Measurements from ENCODE around the gene CKLF. TPM values are rescaled to one million over a fixed set of nuclear protein-coding genes. Genes with fewer than 3 reads are reported as not detected.

The CKLF gene, protein sequence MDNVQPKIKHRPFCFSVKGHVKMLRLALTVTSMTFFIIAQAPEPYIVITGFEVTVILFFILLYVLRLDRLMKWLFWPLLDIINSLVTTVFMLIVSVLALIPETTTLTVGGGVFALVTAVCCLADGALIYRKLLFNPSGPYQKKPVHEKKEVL
- 28.9 and 30.4 TPM in 2 replicates for total RNA-seq
- 34.3 TPM for total RNA-seq (2013)
- 43.9 and 53.6 TPM in 2 replicates for polyA plus RNA-seq
- polyA minus RNA-seq = 18.6 and 19.0 TPM in 2 replicates

DNA sequence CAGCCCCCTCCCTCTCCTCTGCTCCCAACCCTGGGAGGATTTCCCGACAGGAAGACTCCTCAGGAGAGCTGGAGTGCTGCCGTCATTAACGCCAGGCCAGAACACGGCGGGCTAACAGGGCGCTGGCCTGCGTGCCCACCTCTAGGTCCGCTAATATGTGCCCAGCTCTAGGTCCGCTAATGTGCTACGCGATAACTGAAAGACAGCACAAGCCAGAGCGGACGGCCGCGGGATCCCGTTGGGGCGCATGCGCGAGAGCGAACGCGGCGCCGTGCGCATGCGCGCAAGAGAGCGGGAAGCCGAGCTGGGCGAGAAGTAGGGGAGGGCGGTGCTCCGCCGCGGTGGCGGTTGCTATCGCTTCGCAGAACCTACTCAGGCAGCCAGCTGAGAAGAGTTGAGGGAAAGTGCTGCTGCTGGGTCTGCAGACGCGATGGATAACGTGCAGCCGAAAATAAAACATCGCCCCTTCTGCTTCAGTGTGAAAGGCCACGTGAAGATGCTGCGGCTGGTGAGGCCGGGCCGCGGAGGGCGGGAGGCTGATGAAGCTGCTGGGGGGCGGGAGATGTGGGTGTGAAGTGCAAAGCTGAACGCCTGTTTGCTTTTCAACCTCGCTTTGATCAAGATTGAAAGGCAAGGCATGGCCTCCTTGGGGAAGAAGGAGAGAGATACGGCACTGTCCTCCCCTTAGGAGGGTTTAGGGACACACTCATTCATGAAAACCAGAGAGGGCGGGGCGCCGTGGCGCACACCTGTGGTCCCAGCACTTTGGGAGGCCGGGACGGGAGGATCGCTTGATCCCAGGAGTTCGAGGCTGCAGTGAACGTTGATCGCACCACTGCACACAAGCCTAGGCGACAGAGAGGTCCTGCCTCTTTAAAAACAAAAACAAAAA, at the start of gene CKLF:
Gene CKLF, plus strand, starts transcription at position 291 of the 892 bp plus-strand sequence. Its CDS starts 140 bp downstream, at position 431.
- CTCF ChIA-PET = interaction anchor here (0.6 to 6.6 kb wide), 22 partner anchors 9 to 278 kb away, joined by 3 to 46 read pairs (median 6); partner anchors contain the start of genes CMTM2 and NAE1
- H3K4me1 ChIP-seq (ENCODE audit: control insufficient read depth in 2 of 2, insufficient read depth in 2 of 2, low read length in 2 of 2) = peaks cover 52 to 60% of the 10 kb centered on the region in 2 donors
- 2% methylated on average over 62 of the region's 63 CpGs for WGBS (ENCODE audit: insufficient coverage)
- peaks cover 79% of the 10 kb centered on the region for H3K4me1 Mint-ChIP-seq
- peak within 1 kb of the TSS; percentile 83 for H3K4me2 ChIP-seq (replicated peaks; ENCODE audit: low read depth, low read length, poor library complexity, severe bottlenecking)
- peak within 1 kb of the TSS; percentile 71 to 75 for H3K27ac ChIP-seq (ENCODE audit: low read length in 2 of 2)
- no peaks in the 10 kb centered on the region for H3K27me3 Mint-ChIP-seq
- H3K4me3 ChIP-seq (ENCODE audit: control extremely low read depth in 1 of 5, extremely low read depth in 1 of 5, insufficient read depth in 1 of 5, low read depth in 2 of 5, low read length in 4 of 5) = peak within 1 kb of the TSS; percentile 60 to 92 (median 71)
- H3K9ac ChIP-seq (ENCODE audit: low read length) = peak within 1 kb of the TSS; percentile 74
- peak within 1 kb of the TSS; percentile 95 for H3K4me3 Mint-ChIP-seq
- peak within 1 kb of the TSS; percentile 89 for H2AFZ ChIP-seq (ENCODE audit: insufficient read depth, low read depth, low read length, poor library complexity, severe bottlenecking)
- ATAC-seq (ENCODE audit: low read depth) = peak; percentile 66
- peaks cover 8% of the 10 kb centered on the region for H4K20me1 ChIP-seq (ENCODE audit: control insufficient read depth, insufficient read depth, low read length, poor library complexity, severe bottlenecking)
- H3K79me2 ChIP-seq (ENCODE audit: control insufficient read depth, insufficient read depth, low read length) = peaks cover 43% of the 10 kb centered on the region
- DNase-seq = peak; percentile 95
- peaks cover 1 to 3% of the 10 kb centered on the region in 2 experiments for H3K36me3 ChIP-seq (replicated peaks in 1 of 2; ENCODE audit: control extremely low read depth in 1 of 2, control insufficient read depth in 1 of 2, extremely low read depth in 1 of 2, insufficient read depth in 2 of 2, low read length in 1 of 2)
- TF ChIP-seq, protein P1, sequence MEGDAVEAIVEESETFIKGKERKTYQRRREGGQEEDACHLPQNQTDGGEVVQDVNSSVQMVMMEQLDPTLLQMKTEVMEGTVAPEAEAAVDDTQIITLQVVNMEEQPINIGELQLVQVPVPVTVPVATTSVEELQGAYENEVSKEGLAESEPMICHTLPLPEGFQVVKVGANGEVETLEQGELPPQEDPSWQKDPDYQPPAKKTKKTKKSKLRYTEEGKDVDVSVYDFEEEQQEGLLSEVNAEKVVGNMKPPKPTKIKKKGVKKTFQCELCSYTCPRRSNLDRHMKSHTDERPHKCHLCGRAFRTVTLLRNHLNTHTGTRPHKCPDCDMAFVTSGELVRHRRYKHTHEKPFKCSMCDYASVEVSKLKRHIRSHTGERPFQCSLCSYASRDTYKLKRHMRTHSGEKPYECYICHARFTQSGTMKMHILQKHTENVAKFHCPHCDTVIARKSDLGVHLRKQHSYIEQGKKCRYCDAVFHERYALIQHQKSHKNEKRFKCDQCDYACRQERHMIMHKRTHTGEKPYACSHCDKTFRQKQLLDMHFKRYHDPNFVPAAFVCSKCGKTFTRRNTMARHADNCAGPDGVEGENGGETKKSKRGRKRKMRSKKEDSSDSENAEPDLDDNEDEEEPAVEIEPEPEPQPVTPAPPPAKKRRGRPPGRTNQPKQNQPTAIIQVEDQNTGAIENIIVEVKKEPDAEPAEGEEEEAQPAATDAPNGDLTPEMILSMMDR (IDR thresholded peaks at IDR 0.05) = no peak
- no peak for TF ChIP-seq EZH2 (IDR thresholded peaks at IDR 0.05; ENCODE audit: borderline replicate concordance, insufficient read depth, low read depth, low read length, poor library complexity, severe bottlenecking)
- peak within 1 kb of the TSS; percentile 98 for H3K27ac Mint-ChIP-seq
- H3K9me3 ChIP-seq (ENCODE audit: control extremely low read depth in 1 of 3, control insufficient read depth in 2 of 3, insufficient read depth in 1 of 3, low read length in 2 of 3) = no peaks in the 10 kb centered on the region
- H3K27me3 ChIP-seq (replicated peaks in 1 of 4; ENCODE audit: control extremely low read depth in 1 of 4, control insufficient read depth in 3 of 4, insufficient read depth in 4 of 4, low read length in 3 of 4) = no peaks in the 10 kb centered on the region
- POLR2A ChIA-PET = interaction anchor here (0.6 to 2.7 kb wide), 15 partner anchors 9 to 161 kb away, joined by 3 to 22 read pairs (median 4); partner anchors contain the start of gene CMTM3
- H3K9me3 Mint-ChIP-seq (ENCODE audit: insufficient read depth) = no peaks in the 10 kb centered on the region
- intact Hi-C loops (cut with micrococcal nuclease) = loop anchor here (1.0 to 2.0 kb wide), 5 partner anchors 28 to 144 kb away; partner anchors contain the start of gene CMTM4
